ENCODE measurements around the gene PCK1. TPM values are rescaled to one million over a fixed set of nuclear protein-coding genes. Genes with fewer than 3 reads are reported as not detected.

Gene PCK1
- total RNA-seq, 1 donor from 2014 or later, result not detected

DNA sequence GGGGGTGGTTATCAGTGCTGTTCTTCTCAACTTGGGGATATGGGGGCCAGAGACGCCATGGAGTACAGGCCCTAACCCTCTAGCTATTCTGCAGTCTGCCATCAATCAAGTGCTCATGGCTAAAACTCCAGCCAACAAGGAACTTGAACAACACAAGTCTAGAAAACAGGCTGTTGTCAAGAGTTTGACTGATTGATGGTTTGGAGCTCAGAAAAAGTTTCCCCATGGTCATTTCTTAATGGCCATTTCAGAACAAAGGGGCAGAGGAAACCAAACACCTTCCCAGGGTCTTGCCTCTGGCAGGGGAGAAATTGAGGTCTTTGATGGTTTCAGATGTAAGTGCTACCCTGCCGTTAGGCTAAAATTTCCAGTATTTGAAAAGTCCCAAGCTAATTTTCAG lies 15.1 kb downstream of the PCK1 start:
- DNase-seq (ENCODE audit: low spot score), result no peak
- TF ChIP-seq, protein P1, sequence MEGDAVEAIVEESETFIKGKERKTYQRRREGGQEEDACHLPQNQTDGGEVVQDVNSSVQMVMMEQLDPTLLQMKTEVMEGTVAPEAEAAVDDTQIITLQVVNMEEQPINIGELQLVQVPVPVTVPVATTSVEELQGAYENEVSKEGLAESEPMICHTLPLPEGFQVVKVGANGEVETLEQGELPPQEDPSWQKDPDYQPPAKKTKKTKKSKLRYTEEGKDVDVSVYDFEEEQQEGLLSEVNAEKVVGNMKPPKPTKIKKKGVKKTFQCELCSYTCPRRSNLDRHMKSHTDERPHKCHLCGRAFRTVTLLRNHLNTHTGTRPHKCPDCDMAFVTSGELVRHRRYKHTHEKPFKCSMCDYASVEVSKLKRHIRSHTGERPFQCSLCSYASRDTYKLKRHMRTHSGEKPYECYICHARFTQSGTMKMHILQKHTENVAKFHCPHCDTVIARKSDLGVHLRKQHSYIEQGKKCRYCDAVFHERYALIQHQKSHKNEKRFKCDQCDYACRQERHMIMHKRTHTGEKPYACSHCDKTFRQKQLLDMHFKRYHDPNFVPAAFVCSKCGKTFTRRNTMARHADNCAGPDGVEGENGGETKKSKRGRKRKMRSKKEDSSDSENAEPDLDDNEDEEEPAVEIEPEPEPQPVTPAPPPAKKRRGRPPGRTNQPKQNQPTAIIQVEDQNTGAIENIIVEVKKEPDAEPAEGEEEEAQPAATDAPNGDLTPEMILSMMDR (IDR thresholded peaks at IDR 0.05; ENCODE audit: unreplicated experiment), result no peak
- Mint-ChIP-seq H3K27me3 (ENCODE audit: unreplicated experiment) (peaks cover 2% of the 10 kb centered on the region), H3K36me3 (ENCODE audit: low read depth, unreplicated experiment) (no peaks in the 10 kb centered on the region), H3K4me1 (ENCODE audit: unreplicated experiment) (peaks cover 3% of the 10 kb centered on the region), H3K4me3 (ENCODE audit: unreplicated experiment) (no peak overlapping the region), H3K9me3 (ENCODE audit: unreplicated experiment) (no peaks in the 10 kb centered on the region), H3K27ac (ENCODE audit: unreplicated experiment) (no peak overlapping the region)

DNA sequence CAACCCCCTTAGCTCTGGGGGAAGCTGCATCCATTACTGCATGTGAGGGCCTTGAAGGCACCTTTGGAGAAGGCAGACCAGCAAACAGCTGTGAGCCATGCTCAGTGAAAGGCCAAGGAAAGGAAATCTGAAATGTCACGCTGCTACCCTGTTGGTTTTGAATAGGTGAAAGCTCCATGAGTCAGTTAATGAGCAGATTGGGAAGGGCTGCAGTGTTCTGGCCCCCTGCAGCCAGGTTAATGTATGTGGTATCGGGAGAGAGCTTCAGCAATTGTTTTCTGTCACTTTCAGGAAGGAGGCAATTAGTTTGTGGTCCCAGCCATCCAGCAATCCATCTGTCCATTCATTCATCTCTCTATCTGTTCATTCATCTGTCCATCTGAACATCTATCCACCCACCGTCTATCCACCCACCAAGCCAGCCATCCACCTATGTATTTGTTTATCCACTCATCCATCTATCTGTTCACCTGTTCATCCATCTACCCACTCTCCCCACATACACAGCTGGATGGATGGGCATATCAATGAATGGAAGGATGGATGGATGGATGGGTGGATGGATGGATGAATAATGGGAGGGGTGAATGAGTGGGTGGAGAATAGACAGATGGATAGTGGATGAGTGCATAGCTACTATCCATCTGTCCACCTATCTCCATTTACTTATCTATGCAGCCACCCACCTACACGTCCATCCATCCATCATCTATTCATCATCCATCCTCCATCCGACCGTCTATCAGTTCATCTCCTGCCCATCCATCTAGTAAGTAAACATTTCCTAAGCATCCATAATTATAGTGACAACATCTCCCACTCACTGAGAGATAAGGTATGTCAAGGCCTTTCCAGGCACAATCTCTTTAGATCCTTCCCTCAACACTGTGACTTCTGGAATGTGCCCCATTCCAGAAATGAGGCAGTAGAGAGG lies 16.0 kb downstream of the PCK1 start:
- TF ChIP-seq, protein P1 (IDR thresholded peaks at IDR 0.05; ENCODE audit: unreplicated experiment), result no peak
- Mint-ChIP-seq H3K27me3 (ENCODE audit: unreplicated experiment) (peaks cover 2% of the 10 kb centered on the region), H3K36me3 (ENCODE audit: low read depth, unreplicated experiment) (no peaks in the 10 kb centered on the region), H3K4me3 (ENCODE audit: unreplicated experiment) (no peak overlapping the region), H3K27ac (ENCODE audit: unreplicated experiment) (no peak overlapping the region), H3K9me3 (ENCODE audit: unreplicated experiment) (no peaks in the 10 kb centered on the region), H3K4me1 (ENCODE audit: unreplicated experiment) (peaks cover 3% of the 10 kb centered on the region)
- no peak for DNase-seq (ENCODE audit: low spot score)

DNA sequence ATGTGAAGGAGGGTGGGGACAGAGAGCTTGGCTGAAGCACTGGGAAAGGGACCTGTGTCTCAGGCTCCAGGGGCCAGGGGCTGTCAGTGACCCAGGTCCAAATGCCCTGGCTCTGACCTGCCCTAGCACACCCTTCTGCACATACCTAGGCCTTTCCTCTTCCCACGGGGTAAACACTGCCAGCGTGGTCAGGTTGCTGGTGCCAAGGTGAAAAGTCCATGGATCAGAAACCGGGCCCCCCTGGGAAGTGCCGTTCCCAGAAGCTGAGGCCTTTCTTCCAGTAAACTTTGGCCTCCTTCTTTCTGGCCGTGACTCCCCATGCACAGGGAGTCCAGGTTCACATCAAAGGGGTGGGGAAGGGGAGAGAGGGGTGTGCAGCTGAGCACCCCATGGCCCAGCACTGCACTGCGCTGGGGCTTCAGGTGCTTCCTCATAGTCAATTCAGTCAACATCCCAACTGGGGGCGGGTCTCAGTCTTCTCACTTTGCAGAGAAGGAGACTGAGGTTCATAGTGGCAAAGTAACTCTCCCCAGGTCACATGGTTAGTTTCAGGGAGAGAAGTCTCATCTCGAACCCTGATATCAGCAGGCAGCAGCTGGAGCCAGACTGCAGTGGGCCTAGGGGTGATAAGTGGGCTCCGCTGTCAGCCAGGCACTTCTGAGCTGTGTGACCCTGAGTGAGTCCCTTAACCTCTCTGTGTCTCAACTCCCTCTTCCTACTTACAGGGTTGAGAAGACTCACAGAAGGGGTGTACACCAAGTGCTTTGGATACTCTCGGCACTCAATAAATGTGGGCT lies 17.0 kb downstream of the PCK1 start:
- no peak overlapping the region for H3K4me3 Mint-ChIP-seq (ENCODE audit: unreplicated experiment)
- H3K27ac Mint-ChIP-seq (ENCODE audit: unreplicated experiment), result no peak overlapping the region
- TF ChIP-seq, protein P1 (IDR thresholded peaks at IDR 0.05; ENCODE audit: unreplicated experiment), result no peak
- DNase-seq (ENCODE audit: low spot score), result no peak
- H3K4me1 Mint-ChIP-seq (ENCODE audit: unreplicated experiment), result peaks cover 3% of the 10 kb centered on the region
- peaks cover 2% of the 10 kb centered on the region for H3K27me3 Mint-ChIP-seq (ENCODE audit: unreplicated experiment)
- no peaks in the 10 kb centered on the region for H3K36me3 Mint-ChIP-seq (ENCODE audit: low read depth, unreplicated experiment)
- H3K9me3 Mint-ChIP-seq (ENCODE audit: unreplicated experiment), result no peaks in the 10 kb centered on the region

DNA sequence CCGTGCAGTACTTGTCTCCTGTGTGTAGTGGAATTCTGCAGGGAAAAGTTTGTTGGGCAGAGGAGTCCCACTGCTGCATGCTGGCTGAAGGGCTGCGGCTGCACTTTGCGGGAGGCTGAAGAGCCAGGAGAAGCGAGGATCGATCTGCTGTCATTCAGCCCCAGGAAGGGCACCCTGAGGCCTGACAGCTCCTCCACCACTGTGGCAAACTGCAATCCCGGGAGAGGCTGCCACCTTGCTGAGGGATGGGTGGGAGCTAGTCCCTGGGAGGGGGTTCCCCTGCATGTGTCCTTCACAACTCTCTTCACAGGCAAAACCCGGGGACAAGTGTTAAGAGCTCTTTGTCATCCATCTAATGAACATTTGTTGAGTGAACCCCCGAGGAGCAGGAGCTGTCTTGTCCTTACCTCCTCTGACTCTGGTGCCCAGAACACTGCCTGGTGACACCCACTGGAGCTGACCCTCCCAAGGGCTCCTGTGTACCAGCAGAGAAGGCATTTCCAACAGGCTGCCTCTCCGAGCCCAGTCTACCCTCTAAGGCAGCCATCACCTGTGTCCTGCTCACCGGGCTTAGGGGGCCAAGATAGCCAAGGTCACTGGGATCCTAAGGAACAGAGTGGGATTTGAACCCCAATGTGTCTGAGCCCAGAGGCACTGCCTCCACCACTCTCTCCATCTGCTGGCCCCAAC lies 17.7 kb downstream of the PCK1 start:
- peaks cover 3% of the 10 kb centered on the region for H3K4me1 Mint-ChIP-seq (ENCODE audit: unreplicated experiment)
- H3K4me3 Mint-ChIP-seq (ENCODE audit: unreplicated experiment), result no peak overlapping the region
- H3K27me3 Mint-ChIP-seq (ENCODE audit: unreplicated experiment), result peaks cover 5% of the 10 kb centered on the region
- TF ChIP-seq, protein P1 (IDR thresholded peaks at IDR 0.05; ENCODE audit: unreplicated experiment), result no peak
- H3K36me3 Mint-ChIP-seq (ENCODE audit: low read depth, unreplicated experiment), result no peaks in the 10 kb centered on the region
- no peaks in the 10 kb centered on the region for H3K9me3 Mint-ChIP-seq (ENCODE audit: unreplicated experiment)
- DNase-seq (ENCODE audit: low spot score), result no peak
- no peak overlapping the region for H3K27ac Mint-ChIP-seq (ENCODE audit: unreplicated experiment)

All from endothelial cell (in vitro differentiated cells).